ENCODE data around the gene OPRD1. TPM values are rescaled to one million over a fixed set of nuclear protein-coding genes. Genes with fewer than 3 reads are reported as not detected.
A peak's percentile ranks its signal among the peaks of the same experiment; 100 is the strongest.

OPRD1 gene
- total RNA-seq, 1 experiment from 2014 or later = 0.97 TPM

DNA sequence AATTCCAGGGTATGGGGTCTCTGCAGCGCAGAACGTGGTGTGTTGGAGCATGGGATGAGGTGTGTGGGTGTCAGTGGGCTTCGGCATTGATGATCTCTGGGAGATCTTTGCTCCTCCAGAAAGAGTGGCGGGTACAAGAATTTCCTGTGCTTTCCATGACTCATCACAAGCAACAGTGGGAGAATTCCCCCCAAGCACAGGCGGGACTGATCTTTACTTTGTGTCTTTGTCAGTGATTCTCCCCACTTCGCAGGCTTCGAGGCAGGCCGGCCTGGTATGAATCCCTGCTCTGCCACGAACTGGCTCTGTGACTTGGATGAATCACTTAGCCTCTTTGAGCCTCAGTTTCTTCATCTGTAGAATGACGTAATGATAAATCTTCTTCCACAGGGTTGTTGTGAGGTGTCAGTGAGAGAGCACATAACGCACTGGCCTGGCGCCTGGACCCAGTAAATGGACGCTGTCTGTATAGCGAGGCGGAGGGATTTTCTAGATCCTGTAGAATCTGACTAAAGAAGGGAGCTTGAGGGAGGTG lies 2.0 kb downstream of the OPRD1 start:
- H3K4me3 ChIP-seq (ENCODE audit: low read depth, low read length, poor library complexity, severe bottlenecking) = no peak overlapping the region
- CTCF ChIA-PET = no interaction called here
- no peaks in the 10 kb centered on the region for H3K9me3 ChIP-seq (ENCODE audit: low read depth, low read length, poor library complexity, severe bottlenecking)
- POLR2A ChIA-PET (ENCODE audit: low non-redundant PET) = no interaction called here
- intact Hi-C loops (cut with micrococcal nuclease; ENCODE audit: unreplicated experiment) = no loop called here
- no TSS peak for BruUV-seq (replicated peaks)
- peaks cover 31% of the 10 kb centered on the region for H3K27me3 ChIP-seq (replicated peaks; ENCODE audit: insufficient read depth, low read depth, low read length, poor library complexity)
- no peaks in the 10 kb centered on the region for H3K4me1 ChIP-seq (ENCODE audit: insufficient read depth, low read length, poor library complexity, severe bottlenecking)
- H3K27ac ChIP-seq (ENCODE audit: low read depth, low read length, poor library complexity, severe bottlenecking) = no peak overlapping the region
- no peaks in the 10 kb centered on the region for H3K36me3 ChIP-seq (ENCODE audit: insufficient read depth, low read length, poor library complexity, severe bottlenecking)
- TF ChIP-seq, protein P1, sequence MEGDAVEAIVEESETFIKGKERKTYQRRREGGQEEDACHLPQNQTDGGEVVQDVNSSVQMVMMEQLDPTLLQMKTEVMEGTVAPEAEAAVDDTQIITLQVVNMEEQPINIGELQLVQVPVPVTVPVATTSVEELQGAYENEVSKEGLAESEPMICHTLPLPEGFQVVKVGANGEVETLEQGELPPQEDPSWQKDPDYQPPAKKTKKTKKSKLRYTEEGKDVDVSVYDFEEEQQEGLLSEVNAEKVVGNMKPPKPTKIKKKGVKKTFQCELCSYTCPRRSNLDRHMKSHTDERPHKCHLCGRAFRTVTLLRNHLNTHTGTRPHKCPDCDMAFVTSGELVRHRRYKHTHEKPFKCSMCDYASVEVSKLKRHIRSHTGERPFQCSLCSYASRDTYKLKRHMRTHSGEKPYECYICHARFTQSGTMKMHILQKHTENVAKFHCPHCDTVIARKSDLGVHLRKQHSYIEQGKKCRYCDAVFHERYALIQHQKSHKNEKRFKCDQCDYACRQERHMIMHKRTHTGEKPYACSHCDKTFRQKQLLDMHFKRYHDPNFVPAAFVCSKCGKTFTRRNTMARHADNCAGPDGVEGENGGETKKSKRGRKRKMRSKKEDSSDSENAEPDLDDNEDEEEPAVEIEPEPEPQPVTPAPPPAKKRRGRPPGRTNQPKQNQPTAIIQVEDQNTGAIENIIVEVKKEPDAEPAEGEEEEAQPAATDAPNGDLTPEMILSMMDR (conservative IDR thresholded peaks at IDR 0.05; ENCODE audit: low read depth, low read length) = no peak
- TF ChIP-seq EZH2 (IDR thresholded peaks at IDR 0.05; ENCODE audit: borderline replicate concordance, low read depth, low read length, poor library complexity, severe bottlenecking) = no peak
- peak; percentile 28 for DNase-seq (ENCODE audit: low spot score)

DNA sequence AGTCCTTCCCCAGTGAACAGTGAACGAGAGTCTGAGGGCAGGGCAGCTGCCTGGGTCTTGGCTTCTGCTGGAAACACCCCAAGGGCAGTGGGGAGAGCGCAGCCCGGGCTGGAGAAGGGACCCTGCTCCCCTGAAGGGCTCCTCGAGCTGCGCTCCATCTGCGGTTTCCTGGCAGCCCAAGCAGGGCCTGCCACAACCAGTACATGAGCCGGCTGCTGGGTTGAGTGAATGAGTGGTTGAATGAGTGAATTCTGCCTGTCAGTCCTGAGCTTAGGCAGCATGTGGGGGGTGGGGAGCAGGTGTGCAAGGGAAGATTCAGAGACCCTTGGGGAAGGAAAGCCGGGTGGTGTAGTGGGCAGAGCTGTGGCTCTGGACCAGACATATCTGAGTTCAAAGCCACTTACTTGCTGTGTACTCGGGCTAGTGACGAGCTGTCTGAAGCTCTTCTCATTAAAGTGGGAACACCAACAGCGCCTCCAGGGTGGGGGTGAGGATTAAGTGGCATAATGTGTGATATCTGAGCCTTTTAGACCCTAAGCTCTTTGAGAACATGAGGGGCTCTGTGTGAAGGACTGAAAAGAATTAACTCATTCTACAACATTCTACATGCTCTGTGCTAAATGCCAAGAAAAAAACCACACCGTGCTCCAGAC lies 3.7 kb downstream of the OPRD1 start:
- Histone ChIP-seq H3K36me3 (ENCODE audit: insufficient read depth, low read length, poor library complexity, severe bottlenecking) (no peaks in the 10 kb centered on the region), H3K4me3 (ENCODE audit: low read depth, low read length, poor library complexity, severe bottlenecking) (no peak overlapping the region), H3K27me3 (replicated peaks; ENCODE audit: insufficient read depth, low read depth, low read length, poor library complexity) (peaks cover 27% of the 10 kb centered on the region), H3K4me1 (ENCODE audit: insufficient read depth, low read length, poor library complexity, severe bottlenecking) (no peaks in the 10 kb centered on the region), H3K27ac (ENCODE audit: low read depth, low read length, poor library complexity, severe bottlenecking) (no peak overlapping the region), H3K9me3 (ENCODE audit: low read depth, low read length, poor library complexity, severe bottlenecking) (no peaks in the 10 kb centered on the region)
- DNase-seq (ENCODE audit: low spot score) = no peak
- CTCF ChIA-PET = interaction anchor here (1.3 kb wide), 1 partner anchor 62 kb away, joined by 4 read pairs; no protein-coding TSS in a partner anchor
- intact Hi-C loops (cut with micrococcal nuclease; ENCODE audit: unreplicated experiment) = no loop called here
- POLR2A ChIA-PET (ENCODE audit: low non-redundant PET) = no interaction called here
- no TSS peak for BruUV-seq (replicated peaks)
- TF ChIP-seq, protein P1 (conservative IDR thresholded peaks at IDR 0.05; ENCODE audit: low read depth, low read length) = no peak
- no peak for TF ChIP-seq EZH2 (IDR thresholded peaks at IDR 0.05; ENCODE audit: borderline replicate concordance, low read depth, low read length, poor library complexity, severe bottlenecking)

DNA sequence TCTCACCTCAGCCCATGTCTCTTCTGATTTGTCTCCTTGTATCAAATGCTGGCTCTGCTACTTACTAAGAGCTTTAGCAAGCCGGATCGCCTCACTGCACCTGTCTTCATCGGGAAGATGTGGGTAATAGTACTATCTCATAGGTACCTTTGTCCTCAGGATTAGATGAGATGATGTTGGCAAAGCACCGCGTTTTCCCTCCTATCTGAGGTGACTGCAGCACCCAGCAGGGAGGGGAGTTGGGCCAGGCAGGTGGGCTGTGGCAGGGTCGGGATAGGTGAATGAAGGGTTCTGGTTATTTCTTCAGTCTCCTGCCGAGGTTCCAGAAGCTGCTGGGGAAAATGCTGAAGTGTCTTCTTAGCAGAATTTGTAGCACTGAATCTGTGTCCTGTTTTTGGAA lies 5.2 kb downstream of the OPRD1 start:
- Histone ChIP-seq H3K9me3 (ENCODE audit: low read depth, low read length, poor library complexity, severe bottlenecking) (no peaks in the 10 kb centered on the region), H3K27ac (ENCODE audit: low read depth, low read length, poor library complexity, severe bottlenecking) (no peak overlapping the region), H3K36me3 (ENCODE audit: insufficient read depth, low read length, poor library complexity, severe bottlenecking) (no peaks in the 10 kb centered on the region), H3K4me3 (ENCODE audit: low read depth, low read length, poor library complexity, severe bottlenecking) (no peak overlapping the region), H3K4me1 (ENCODE audit: insufficient read depth, low read length, poor library complexity, severe bottlenecking) (no peaks in the 10 kb centered on the region), H3K27me3 (replicated peaks; ENCODE audit: insufficient read depth, low read depth, low read length, poor library complexity) (peaks cover 14% of the 10 kb centered on the region)
- POLR2A ChIA-PET (ENCODE audit: low non-redundant PET) = no interaction called here
- no peak for TF ChIP-seq EZH2 (IDR thresholded peaks at IDR 0.05; ENCODE audit: borderline replicate concordance, low read depth, low read length, poor library complexity, severe bottlenecking)
- TF ChIP-seq, protein P1 (conservative IDR thresholded peaks at IDR 0.05; ENCODE audit: low read depth, low read length) = no peak
- intact Hi-C loops (cut with micrococcal nuclease; ENCODE audit: unreplicated experiment) = no loop called here
- CTCF ChIA-PET = no interaction called here
- no peak for DNase-seq (ENCODE audit: low spot score)
- BruUV-seq (replicated peaks) = no TSS peak

Data from A673 (cell line).